Esophagus muscularis mucosa (tissue), 4 donors: ENCODE data around the gene MTHFD2L. TPM values are rescaled to one million over a fixed set of nuclear protein-coding genes. Genes with fewer than 3 reads are reported as not detected.

ENCODE experiments used
- DNase-seq: peaks from one replicate; pipeline ENCODE4 v3.0.0-alpha.2; 2017; ENCODE audit errors: extremely low spot score
- H3K27ac ChIP-seq, 4 donors: fragments of 200-600 bp; sonication (generic); replicated peaks in 1 of 4; 1 replicate in 3 of 4; 2 replicates in 1 of 4; pipeline ENCODE4 v1.5.1; 2016 to 2019; ENCODE audit warnings: mild to moderate bottlenecking in 1 of 4
- H3K27me3 ChIP-seq, 4 donors: fragments of 200-600 bp; sonication (generic); one replicate each; pipeline versions ENCODE4 v1.5.1 to v1.6.0; 2016 to 2019
- H3K36me3 ChIP-seq, 4 donors: fragments of 200-600 bp; sonication (generic); one replicate each; pipeline ENCODE4 v1.5.1; 2016 to 2019
- H3K4me1 ChIP-seq, 4 donors: fragments of 200-600 bp; sonication (generic); one replicate each; pipeline ENCODE4 v1.5.1; 2016 to 2019
- H3K4me3 ChIP-seq, 4 donors: fragments of 200-600 bp; sonication (generic); 1 replicate in 2 of 4; 2 replicates in 2 of 4; pipeline ENCODE4 v1.5.1; 2016 to 2019; ENCODE audit warnings: mild to moderate bottlenecking in 4 of 4, moderate library complexity in 1 of 4
- H3K9me3 ChIP-seq, 4 donors: fragments of 200-600 bp; sonication (generic); 1 replicate in 3 of 4; 2 replicates in 1 of 4; pipeline ENCODE4 v1.5.1; 2016 to 2019
- EP300 ChIP-seq: sonication (generic); formaldehyde crosslinking; IDR thresholded peaks from one replicate; pipeline ENCODE4 v1.6.1; 2017; ENCODE audit warnings: antibody characterized with exemption
- POLR2A ChIP-seq: fragments of 450-650 bp; IDR thresholded peaks from one replicate; pipeline ENCODE4 v1.6.1; 2017; ENCODE audit warnings: antibody characterized with exemption, moderate library complexity, mild to moderate bottlenecking, low read depth
- POLR2AphosphoS5 ChIP-seq, 2 donors: sonication (generic); formaldehyde crosslinking; IDR thresholded peaks; one replicate each; pipeline ENCODE4 v1.6.1; 2017; ENCODE audit warnings: antibody characterized with exemption in 2 of 2
- WGBS: methylation state at CpG from one replicate; pipeline ENCODE4 v1.1.5; 2018; 5-methylcytosine and 5-hydroxymethylcytosine counted together
- intact Hi-C: fragments of 100-400 bp; cut with DNase I; formaldehyde crosslinking; loops from one replicate; pipeline ENCODE4 v1.15.1; 2023
- total RNA-seq, 4 donors: library from RNA; depleted of rRNA; stranded (reverse); fragments of >200 nt; gene quantifications; one replicate each; pipeline versions ENCODE4 v1.1.0 to v1.2.1, GENCODE V29; 2016
- TF ChIP-seq, protein P1 (sequence below), 3 experiments: fragments of 200-600 bp in 2 of 3; fragments of 450-650 bp in 1 of 3; sonication (generic) in 2 of 3; IDR thresholded peaks; one replicate each; pipeline ENCODE4 v1.5.1; 2017 to 2019; ENCODE audit warnings: antibody characterized with exemption in 3 of 3, mild to moderate bottlenecking in 2 of 3, moderate library complexity in 1 of 3

Gene MTHFD2L
- total RNA-seq, 4 donors from 2014 or later: 10.2 to 23.7 (median 19.2) TPM

DNA sequence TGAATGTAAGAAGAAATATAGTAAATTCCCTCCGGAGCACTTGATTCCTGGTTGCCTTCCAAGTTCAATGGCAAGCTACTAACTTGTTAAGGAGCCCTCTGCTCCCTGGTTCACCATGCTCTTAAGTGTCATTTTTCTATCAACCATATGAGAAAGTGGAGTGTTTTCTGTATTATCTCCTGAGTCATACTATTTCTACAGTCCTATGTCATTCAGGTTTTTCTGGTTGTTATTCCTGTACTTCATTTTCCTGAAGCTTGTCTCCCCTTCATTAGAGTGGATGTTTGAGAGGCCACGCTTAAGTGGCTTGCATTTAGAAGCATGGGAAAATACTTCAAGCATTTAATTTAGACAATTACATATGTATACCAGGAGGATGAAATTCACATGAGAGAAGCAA is 135.6 kb downstream of the MTHFD2L start:
- TF ChIP-seq, protein P1, sequence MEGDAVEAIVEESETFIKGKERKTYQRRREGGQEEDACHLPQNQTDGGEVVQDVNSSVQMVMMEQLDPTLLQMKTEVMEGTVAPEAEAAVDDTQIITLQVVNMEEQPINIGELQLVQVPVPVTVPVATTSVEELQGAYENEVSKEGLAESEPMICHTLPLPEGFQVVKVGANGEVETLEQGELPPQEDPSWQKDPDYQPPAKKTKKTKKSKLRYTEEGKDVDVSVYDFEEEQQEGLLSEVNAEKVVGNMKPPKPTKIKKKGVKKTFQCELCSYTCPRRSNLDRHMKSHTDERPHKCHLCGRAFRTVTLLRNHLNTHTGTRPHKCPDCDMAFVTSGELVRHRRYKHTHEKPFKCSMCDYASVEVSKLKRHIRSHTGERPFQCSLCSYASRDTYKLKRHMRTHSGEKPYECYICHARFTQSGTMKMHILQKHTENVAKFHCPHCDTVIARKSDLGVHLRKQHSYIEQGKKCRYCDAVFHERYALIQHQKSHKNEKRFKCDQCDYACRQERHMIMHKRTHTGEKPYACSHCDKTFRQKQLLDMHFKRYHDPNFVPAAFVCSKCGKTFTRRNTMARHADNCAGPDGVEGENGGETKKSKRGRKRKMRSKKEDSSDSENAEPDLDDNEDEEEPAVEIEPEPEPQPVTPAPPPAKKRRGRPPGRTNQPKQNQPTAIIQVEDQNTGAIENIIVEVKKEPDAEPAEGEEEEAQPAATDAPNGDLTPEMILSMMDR (IDR thresholded peaks at IDR 0.05): no peak
- no peak for TF ChIP-seq POLR2A
- no peak for TF ChIP-seq EP300
- intact Hi-C loops: no loop called here
- no peak for DNase-seq
- 91% methylated on average over 2 of the region's 2 CpGs for WGBS
- H3K27me3 ChIP-seq: no peaks in the 10 kb centered on the region
- no peak overlapping the region for H3K27ac ChIP-seq
- no peaks in the 10 kb centered on the region for H3K9me3 ChIP-seq
- H3K4me1 ChIP-seq: no peaks in the 10 kb centered on the region
- H3K36me3 ChIP-seq: no peaks in the 10 kb centered on the region
- no peak overlapping the region for H3K4me3 ChIP-seq

DNA sequence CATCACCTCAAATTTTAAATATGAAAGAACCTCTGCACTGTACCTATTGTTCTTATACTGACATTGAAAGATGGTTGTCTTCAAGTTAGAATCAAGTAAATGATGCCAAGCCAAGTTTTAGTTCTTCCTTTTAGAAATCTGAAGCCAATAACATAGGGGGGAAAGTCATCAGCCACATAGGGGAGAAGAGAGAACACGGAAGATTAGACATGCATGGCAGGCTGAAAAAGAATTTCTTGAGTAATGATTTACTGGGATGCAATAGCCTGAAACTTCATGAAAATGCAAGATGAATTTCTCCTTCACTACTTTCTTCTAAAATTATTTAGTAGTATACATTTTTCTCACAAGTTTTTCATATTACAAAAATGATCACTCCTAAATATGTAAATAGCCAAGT is 136.8 kb downstream of the MTHFD2L start:
- intact Hi-C loops: no loop called here
- H3K4me1 ChIP-seq: no peaks in the 10 kb centered on the region
- H3K36me3 ChIP-seq: no peaks in the 10 kb centered on the region
- H3K9me3 ChIP-seq: no peaks in the 10 kb centered on the region
- TF ChIP-seq, protein P1 (IDR thresholded peaks at IDR 0.05): no peak
- no peak for TF ChIP-seq POLR2A
- no peak for TF ChIP-seq EP300
- no peak for TF ChIP-seq POLR2AphosphoS5 (IDR thresholded peaks at IDR 0.05)
- H3K27me3 ChIP-seq: no peaks in the 10 kb centered on the region
- no peak for DNase-seq
- H3K27ac ChIP-seq: no peak overlapping the region
- WGBS: 84% methylated on average over 1 of the region's 1 CpG
- no peak overlapping the region for H3K4me3 ChIP-seq

DNA sequence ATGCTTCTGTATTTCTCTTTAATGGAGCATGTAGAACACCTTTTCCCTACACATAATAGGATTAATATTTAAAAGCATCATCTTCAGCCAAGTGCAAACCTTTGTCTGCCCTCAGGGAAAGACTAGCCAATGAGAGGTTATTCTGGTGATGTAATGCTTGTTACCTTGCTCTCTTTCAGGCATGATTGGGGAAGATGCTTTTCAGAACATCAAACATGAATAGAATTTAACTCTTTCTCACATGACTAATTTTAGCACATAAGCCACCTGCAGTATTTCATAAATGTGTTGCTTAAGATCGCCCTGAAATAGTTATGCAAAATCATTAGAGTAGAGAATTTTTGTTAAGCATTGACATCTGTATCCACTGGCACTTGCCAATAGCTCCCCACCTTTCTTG is 139.6 kb downstream of the MTHFD2L start:
- no peaks in the 10 kb centered on the region for H3K36me3 ChIP-seq
- H3K4me1 ChIP-seq: no peaks in the 10 kb centered on the region
- H3K27me3 ChIP-seq: no peaks in the 10 kb centered on the region
- H3K4me3 ChIP-seq: no peak overlapping the region
- no peak overlapping the region for H3K27ac ChIP-seq
- DNase-seq: no peak
- no peak for TF ChIP-seq POLR2A
- TF ChIP-seq, protein P1 (IDR thresholded peaks at IDR 0.05): no peak
- TF ChIP-seq EP300: no peak
- no peak for TF ChIP-seq POLR2AphosphoS5 (IDR thresholded peaks at IDR 0.05)
- intact Hi-C loops: no loop called here
- 85% methylated on average over 1 of the region's 1 CpG for WGBS
- H3K9me3 ChIP-seq: no peaks in the 10 kb centered on the region

DNA sequence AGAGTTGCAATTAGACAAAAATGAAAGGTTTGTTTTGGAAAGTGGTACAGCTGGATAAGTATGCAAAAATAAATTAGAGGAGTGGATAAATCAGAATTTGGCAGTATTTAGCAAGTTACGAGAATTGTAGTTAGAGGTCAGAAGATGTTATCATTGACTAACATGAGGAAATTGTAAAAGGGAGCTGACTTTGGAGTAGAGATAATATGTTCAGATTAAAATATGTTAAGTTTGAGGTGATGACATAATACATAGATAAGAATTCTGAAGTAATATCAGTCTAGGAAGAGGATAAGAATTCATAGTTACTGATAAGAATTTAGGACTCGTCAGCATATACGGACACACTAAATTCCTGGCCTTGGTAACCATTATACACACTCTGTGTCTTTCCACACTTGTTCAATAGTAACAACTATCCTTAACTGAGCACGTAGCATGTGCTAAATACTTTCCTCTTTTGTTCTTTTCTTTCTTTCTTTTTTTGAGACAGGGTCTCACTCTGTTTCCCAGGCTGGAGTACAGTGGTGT is 146.2 kb downstream of the MTHFD2L start:
- no peak overlapping the region for H3K27ac ChIP-seq
- intact Hi-C loops: no loop called here
- no peaks in the 10 kb centered on the region for H3K36me3 ChIP-seq
- TF ChIP-seq EP300 (no peak), POLR2A (no peak), POLR2AphosphoS5 (IDR thresholded peaks at IDR 0.05) (no peak)
- TF ChIP-seq, protein P1 (IDR thresholded peaks at IDR 0.05): no peak
- H3K27me3 ChIP-seq: no peaks in the 10 kb centered on the region
- H3K4me3 ChIP-seq: no peak overlapping the region
- no peaks in the 10 kb centered on the region for H3K9me3 ChIP-seq
- DNase-seq: no peak
- WGBS: 88% methylated on average over 4 of the region's 4 CpGs
- H3K4me1 ChIP-seq: no peaks in the 10 kb centered on the region

DNA sequence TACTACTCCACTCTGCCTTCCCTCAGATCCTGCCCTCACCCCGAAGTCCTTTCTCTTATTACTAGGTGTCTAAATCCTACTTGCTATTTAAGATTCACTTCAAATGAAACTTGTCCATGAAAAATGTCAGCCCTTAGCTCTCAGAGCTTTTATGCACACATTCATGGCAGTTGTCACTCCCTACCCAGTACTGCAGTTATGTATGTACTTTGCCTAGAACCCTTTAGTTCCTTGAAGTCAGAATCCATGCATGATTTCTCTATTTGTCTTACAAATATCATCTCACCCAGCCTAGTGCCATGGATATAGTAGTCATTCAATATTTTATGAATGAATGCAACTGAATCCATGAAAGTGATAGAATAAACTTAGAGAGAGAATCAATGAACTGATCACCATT is 147.1 kb downstream of the MTHFD2L start:
- no peak for DNase-seq
- Histone ChIP-seq H3K4me3 (no peak overlapping the region), H3K4me1 (no peaks in the 10 kb centered on the region), H3K36me3 (no peaks in the 10 kb centered on the region), H3K27ac (no peak overlapping the region), H3K9me3 (no peaks in the 10 kb centered on the region), H3K27me3 (no peaks in the 10 kb centered on the region)
- intact Hi-C loops: no loop called here
- 88% methylated on average over 1 of the region's 1 CpG for WGBS
- TF ChIP-seq, protein P1 (IDR thresholded peaks at IDR 0.05): no peak
- TF ChIP-seq EP300 (no peak), POLR2AphosphoS5 (IDR thresholded peaks at IDR 0.05) (no peak), POLR2A (no peak)
